GM12878 (cell line): ENCODE data around the gene KCNK1.

Experiments
- GATAD2B ChIP-seq: fragments of 450-650 bp; conservative IDR thresholded peaks from 2 replicates; pipeline ENCODE4 v1.6.1; 2017; ENCODE audit warnings: low read depth, mild to moderate bottlenecking, moderate library complexity
- POLR2AphosphoS5 ChIP-seq: IDR thresholded peaks from 2 replicates; pipeline ENCODE4 v1.6.1; 2011; ENCODE audit warnings: mild to moderate bottlenecking, low read length, inconsistent platforms
- POU2F2 ChIP-seq: IDR thresholded peaks from 3 replicates; pipeline ENCODE4 v1.6.1; 2011; ENCODE audit warnings: low read depth, mild to moderate bottlenecking, low read length, borderline replicate concordance
- ZBTB11 ChIP-seq: fragments of 450-650 bp; formaldehyde crosslinking; IDR thresholded peaks from 2 replicates; pipeline ENCODE4 v1.5.0; 2022; ENCODE audit warnings: mild to moderate bottlenecking, missing genetic modification characterization
- ZBTB33 ChIP-seq: fragments of 450-650 bp; IDR thresholded peaks from 2 replicates; pipeline ENCODE4 v1.6.1; 2017; ENCODE audit warnings: mild to moderate bottlenecking
- ZBTB4 ChIP-seq: fragments of 450-650 bp; formaldehyde crosslinking; IDR thresholded peaks from 2 replicates; pipeline ENCODE4 v1.4.0; 2022; ENCODE audit warnings: mild to moderate bottlenecking, moderate library complexity
- TF ChIP-seq, protein P1 (sequence below), 3 experiments: IDR thresholded peaks in 2 of 3; conservative IDR thresholded peaks in 1 of 3; 2 replicates each; pipeline ENCODE4 v1.5.1; 2011; ENCODE audit warnings: low read depth in 3 of 3, low read length in 3 of 3, mild to moderate bottlenecking in 3 of 3, control low read depth in 2 of 3, moderate library complexity in 2 of 3, inconsistent platforms in 1 of 3, mixed read lengths in 1 of 3; ENCODE audit not compliant: control insufficient read depth in 2 of 3, insufficient read depth in 1 of 3; ENCODE audit errors: extremely low read depth in 1 of 3
- TF ChIP-seq, protein P2 (sequence below): IDR thresholded peaks from 2 replicates; pipeline ENCODE4 v1.6.1; 2012; ENCODE audit warnings: low read depth, low read length, improper control_type of control experiment

DNA sequence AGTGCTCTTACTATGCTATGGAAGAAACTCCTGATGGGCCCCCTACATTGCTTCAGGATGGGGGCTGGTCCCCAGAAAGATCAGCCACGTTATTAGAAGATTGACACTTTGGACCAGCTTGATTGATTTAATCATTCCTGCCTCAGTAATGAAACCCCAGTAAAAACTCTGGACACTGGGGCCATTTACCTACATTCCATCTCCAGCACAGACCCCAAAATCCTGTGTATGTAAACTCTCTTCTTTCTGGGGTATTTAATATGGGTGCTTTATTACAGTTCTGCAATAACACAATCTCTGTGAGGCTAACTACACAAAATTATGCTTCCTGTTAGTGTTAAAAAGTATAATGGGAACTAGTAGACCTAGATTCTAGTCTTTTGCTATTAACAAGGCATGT lies 96.6 kb downstream of the KCNK1 start:
- no peak for TF ChIP-seq GATAD2B
- no peak for TF ChIP-seq ZBTB4 (CRISPR knock-in tag)
- TF ChIP-seq, protein P1, sequence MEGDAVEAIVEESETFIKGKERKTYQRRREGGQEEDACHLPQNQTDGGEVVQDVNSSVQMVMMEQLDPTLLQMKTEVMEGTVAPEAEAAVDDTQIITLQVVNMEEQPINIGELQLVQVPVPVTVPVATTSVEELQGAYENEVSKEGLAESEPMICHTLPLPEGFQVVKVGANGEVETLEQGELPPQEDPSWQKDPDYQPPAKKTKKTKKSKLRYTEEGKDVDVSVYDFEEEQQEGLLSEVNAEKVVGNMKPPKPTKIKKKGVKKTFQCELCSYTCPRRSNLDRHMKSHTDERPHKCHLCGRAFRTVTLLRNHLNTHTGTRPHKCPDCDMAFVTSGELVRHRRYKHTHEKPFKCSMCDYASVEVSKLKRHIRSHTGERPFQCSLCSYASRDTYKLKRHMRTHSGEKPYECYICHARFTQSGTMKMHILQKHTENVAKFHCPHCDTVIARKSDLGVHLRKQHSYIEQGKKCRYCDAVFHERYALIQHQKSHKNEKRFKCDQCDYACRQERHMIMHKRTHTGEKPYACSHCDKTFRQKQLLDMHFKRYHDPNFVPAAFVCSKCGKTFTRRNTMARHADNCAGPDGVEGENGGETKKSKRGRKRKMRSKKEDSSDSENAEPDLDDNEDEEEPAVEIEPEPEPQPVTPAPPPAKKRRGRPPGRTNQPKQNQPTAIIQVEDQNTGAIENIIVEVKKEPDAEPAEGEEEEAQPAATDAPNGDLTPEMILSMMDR (IDR thresholded peaks at IDR 0.05 in 2 of 3, conservative IDR thresholded peaks at IDR 0.05 in 1 of 3; ENCODE audit: control insufficient read depth in 2 of 3, extremely low read depth in 1 of 3, insufficient read depth in 1 of 3, low read depth in 3 of 3, low read length in 3 of 3) = no peak
- TF ChIP-seq, protein P2, sequence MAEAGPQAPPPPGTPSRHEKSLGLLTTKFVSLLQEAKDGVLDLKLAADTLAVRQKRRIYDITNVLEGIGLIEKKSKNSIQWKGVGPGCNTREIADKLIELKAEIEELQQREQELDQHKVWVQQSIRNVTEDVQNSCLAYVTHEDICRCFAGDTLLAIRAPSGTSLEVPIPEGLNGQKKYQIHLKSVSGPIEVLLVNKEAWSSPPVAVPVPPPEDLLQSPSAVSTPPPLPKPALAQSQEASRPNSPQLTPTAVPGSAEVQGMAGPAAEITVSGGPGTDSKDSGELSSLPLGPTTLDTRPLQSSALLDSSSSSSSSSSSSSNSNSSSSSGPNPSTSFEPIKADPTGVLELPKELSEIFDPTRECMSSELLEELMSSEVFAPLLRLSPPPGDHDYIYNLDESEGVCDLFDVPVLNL = no peak
- TF ChIP-seq POLR2AphosphoS5 = no peak
- no peak for TF ChIP-seq ZBTB11 (CRISPR knock-in tag)
- no peak for TF ChIP-seq ZBTB33
- TF ChIP-seq POU2F2 = no peak
